Heart left ventricle (tissue), 13 donors: ENCODE measurements around the gene OSBPL7.

Experiments used
- CTCF ChIP-seq, 12 donors: fragments of 200-600 bp; sonication (generic) in 4 of 12; IDR thresholded peaks; one replicate each; pipeline versions ENCODE4 v1.5.0 to v1.8.0; 2018 to 2022; ENCODE audit warnings: antibody characterized with exemption in 12 of 12, mild to moderate bottlenecking in 5 of 12
- POLR2A ChIP-seq, 2 donors: fragments of 450-650 bp; IDR thresholded peaks; one replicate each; pipeline ENCODE4 v1.6.1; 2017; ENCODE audit warnings: antibody characterized with exemption in 2 of 2, mild to moderate bottlenecking in 2 of 2, moderate library complexity in 2 of 2
- donor health status: ischemic (EF 13 %, LVEDD 7.1; RV severe dilation, severe dysfunction).
- donor health status: DM: no; HTN: yes; CAD: no.
- donor health status: DM: no; HTN: no; CAD: no.
- donor health status: ischemic (EF 25% LVEDD 6.9; RV normal size, moderate dysfunction).
- donor health status: ischemic (EF 25% LVEDD 5.7; RV mildly dilated, moderate dysfunction).
- donor health status: ischemic (EF 35%, LVEDD 5.7; RV mildly dilated, moderate dysfunction).
- donor health status: nonischemic (EF 11% LVEDD 7.7; RV severe dilation, severe dysfunction).
- donor health status: DM: yes; HTN: yes; CAD: no.
- donor health status: PGD.
- donor health status: ischemic (EF 29% LVEDD 5.4; RV normal size, mild dysfunction).
- donor health status: nonischemic (EF 23%, LVEDD 6.1; RV moderate dilation, normal function).

- TF ChIP-seq POLR2A (IDR thresholded peaks at IDR 0.05): no peak
- no peak for TF ChIP-seq CTCF (IDR thresholded peaks at IDR 0.05)
These were observed 17.8 kb downstream of the OSBPL7 start for GRCh38 chr17:47803751-47804150.
